Measurements from ENCODE around the gene TMEM135.

Gene TMEM135

GRCh38 chr11:87299041-87299481 lies 261.3 kb downstream of the TMEM135 start:
- Histone ChIP-seq H3K4me2 (ENCODE audit: low read length) (no peak overlapping the region), H3F3A (ENCODE audit: control insufficient read depth, insufficient read depth) (no peaks in the 10 kb centered on the region), H3K4me3 (ENCODE audit: low read length) (no peak overlapping the region), H4K20me1 (ENCODE audit: control insufficient read depth, insufficient read depth, low read depth, low read length) (no peaks in the 10 kb centered on the region), H3K27ac (ENCODE audit: low read depth, low read length) (no peak overlapping the region), H3K36me3 (ENCODE audit: control insufficient read depth, low read length) (peaks cover 3% of the 10 kb centered on the region; the same call in 1 of the 2 replicates), H3K4me1 (ENCODE audit: control insufficient read depth, low read length) (peaks cover 9% of the 10 kb centered on the region), H3K79me2 (ENCODE audit: control insufficient read depth, low read length) (no peaks in the 10 kb centered on the region), H3K9me2 (replicated peaks; ENCODE audit: control insufficient read depth, low read length) (no peaks in the 10 kb centered on the region), H3K27me3 (ENCODE audit: control insufficient read depth, low read length) (no peaks in the 10 kb centered on the region), H3K9me3 (ENCODE audit: control insufficient read depth, insufficient read depth, low read length) (no peaks in the 10 kb centered on the region)
- no peak for TF ChIP-seq EZH2phosphoT487 (IDR thresholded peaks at IDR 0.05; ENCODE audit: borderline replicate concordance, low read length)
- TF ChIP-seq CTCF (IDR thresholded peaks at IDR 0.05; ENCODE audit: low read depth, low read length, poor library complexity, severe bottlenecking): no peak

- Histone ChIP-seq H3K79me2 (ENCODE audit: control insufficient read depth, low read length) (no peaks in the 10 kb centered on the region), H3K4me1 (ENCODE audit: control insufficient read depth, low read length) (no peaks in the 10 kb centered on the region), H3K9me3 (ENCODE audit: control insufficient read depth, insufficient read depth, low read length) (no peaks in the 10 kb centered on the region), H3F3A (ENCODE audit: control insufficient read depth, insufficient read depth) (no peaks in the 10 kb centered on the region), H3K36me3 (ENCODE audit: control insufficient read depth, low read length) (no peaks in the 10 kb centered on the region; the same call in 1 of the 2 replicates), H3K9me2 (replicated peaks; ENCODE audit: control insufficient read depth, low read length) (no peaks in the 10 kb centered on the region), H3K27me3 (ENCODE audit: control insufficient read depth, low read length) (no peaks in the 10 kb centered on the region), H3K4me2 (ENCODE audit: low read length) (no peak overlapping the region), H4K20me1 (ENCODE audit: control insufficient read depth, insufficient read depth, low read depth, low read length) (no peaks in the 10 kb centered on the region), H3K27ac (ENCODE audit: low read depth, low read length) (no peak overlapping the region), H3K4me3 (ENCODE audit: low read length) (no peak overlapping the region)
- TF ChIP-seq CTCF (IDR thresholded peaks at IDR 0.05; ENCODE audit: low read depth, low read length, poor library complexity, severe bottlenecking) (no peak), EZH2phosphoT487 (IDR thresholded peaks at IDR 0.05; ENCODE audit: borderline replicate concordance, low read length) (no peak)
These were observed 263.1 kb downstream of the TMEM135 start for GRCh38 chr11:87300640-87301380.

- Histone ChIP-seq H3K36me3 (ENCODE audit: control insufficient read depth, low read length) (no peaks in the 10 kb centered on the region), H4K20me1 (ENCODE audit: control insufficient read depth, insufficient read depth, low read depth, low read length) (no peaks in the 10 kb centered on the region), H3K4me3 (ENCODE audit: low read length) (no peak overlapping the region), H3F3A (ENCODE audit: control insufficient read depth, insufficient read depth) (no peaks in the 10 kb centered on the region), H3K4me2 (ENCODE audit: low read length) (no peak overlapping the region), H3K9me2 (replicated peaks; ENCODE audit: control insufficient read depth, low read length) (no peaks in the 10 kb centered on the region), H3K27me3 (ENCODE audit: control insufficient read depth, low read length) (no peaks in the 10 kb centered on the region), H3K27ac (ENCODE audit: low read depth, low read length) (no peak overlapping the region), H3K4me1 (ENCODE audit: control insufficient read depth, low read length) (no peaks in the 10 kb centered on the region), H3K9me3 (ENCODE audit: control insufficient read depth, insufficient read depth, low read length) (no peaks in the 10 kb centered on the region), H3K79me2 (ENCODE audit: control insufficient read depth, low read length) (no peaks in the 10 kb centered on the region)
- no peak for TF ChIP-seq CTCF (IDR thresholded peaks at IDR 0.05; ENCODE audit: low read depth, low read length, poor library complexity, severe bottlenecking)
- no peak for TF ChIP-seq EZH2phosphoT487 (IDR thresholded peaks at IDR 0.05; ENCODE audit: borderline replicate concordance, low read length)
These were observed 264.2 kb downstream of the TMEM135 start for GRCh38 chr11:87301785-87302540.
